Smooth muscle cell of trachea (primary cell): Measurements from ENCODE around the gene MAX. TPM values are rescaled to one million over a fixed set of nuclear protein-coding genes. Genes with fewer than 3 reads are reported as not detected.

ENCODE experiments used
- total RNA-seq: library from RNA; depleted of rRNA; stranded (reverse); fragments of >200 nt; gene quantifications from 2 replicates; pipeline ENCODE4 v1.2.1, GENCODE V29; 2014

The MAX gene, protein sequence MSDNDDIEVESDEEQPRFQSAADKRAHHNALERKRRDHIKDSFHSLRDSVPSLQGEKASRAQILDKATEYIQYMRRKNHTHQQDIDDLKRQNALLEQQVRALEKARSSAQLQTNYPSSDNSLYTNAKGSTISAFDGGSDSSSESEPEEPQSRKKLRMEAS
- 44.1 and 45.2 TPM in 2 replicates for total RNA-seq

DNA sequence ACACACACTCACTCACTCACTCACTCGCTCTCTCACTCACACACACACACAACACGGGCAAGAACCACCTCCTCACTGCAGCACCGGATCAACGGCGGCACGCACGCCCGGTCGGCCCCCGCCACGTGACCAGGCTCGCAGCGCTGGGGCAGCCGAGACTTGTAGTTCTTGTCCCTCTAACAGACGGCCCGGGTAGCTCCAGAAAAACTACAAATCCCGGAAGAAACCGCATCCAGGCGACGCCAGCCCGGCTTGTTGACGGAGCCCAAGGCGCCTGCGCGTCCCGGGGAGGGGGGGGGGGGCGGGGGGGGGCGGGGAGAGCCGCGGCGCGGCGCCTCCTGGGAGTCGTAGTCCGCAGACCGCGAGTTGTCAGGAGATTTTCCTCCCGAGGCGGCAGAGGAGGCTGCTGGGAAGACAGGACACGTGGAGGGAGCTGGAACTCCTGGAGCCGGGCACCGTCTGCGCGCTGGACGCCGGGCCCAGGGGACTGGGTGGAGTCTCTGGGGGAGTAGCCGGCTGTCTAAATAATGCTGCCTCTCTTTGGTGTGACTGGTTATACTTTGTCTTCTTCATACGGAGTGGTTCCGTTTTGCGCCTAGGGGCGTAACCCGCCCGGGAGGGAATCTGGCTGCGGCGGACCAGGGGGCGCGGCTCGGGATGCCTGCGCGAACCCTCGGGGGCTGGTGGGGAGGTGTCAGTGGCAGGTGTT, at the start of gene MAX:
Gene MAX (minus strand): TSS at position 77 of the 709 bp plus-strand sequence. CDS start 178 bp downstream, outside the sequence.

Other genes with a start within 250 kb of the MAX start
- gene SPTB, start 222.6 kb downstream of the MAX start, total RNA-seq, result under 0.01 TPM in 1 of 2 replicates, not detected in the other
- gene CHURC1, start 188.1 kb downstream of the MAX start, total RNA-seq, result 54.6 and 75.6 TPM in 2 replicates
- not detected in 2 replicates for gene GPX2, start 159.8 kb downstream of the MAX start, total RNA-seq
- 1.7 and 4.1 TPM in 2 replicates for gene RAB15, start 130.2 kb downstream of the MAX start, total RNA-seq
- gene FNTB, start 115.6 kb downstream of the MAX start, total RNA-seq, result 10.6 and 13.9 TPM in 2 replicates